Stimulated activated naive CD4-positive, alpha-beta T cell (primary cell): Measurements from ENCODE around the gene GBX1.

ENCODE experiments used
- DNase-seq, 6 experiments: peaks; one replicate each; lab custom pipeline; 2025; lab: John Stamatoyannopoulos, UW

The GBX1 gene

GRCh38 chr7:151126491-151127137, 40.9 kb downstream of the GBX1 start:
- DNase-seq = no peak

GRCh38 chr7:151125846-151126481, 41.5 kb downstream of the GBX1 start:
- no peak for DNase-seq

GRCh38 chr7:151125470-151125845, 42.0 kb downstream of the GBX1 start:
- DNase-seq = no peak

- no peak for DNase-seq
These were observed 42.5 kb downstream of the GBX1 start for GRCh38 chr7:151124899-151125399.

- no peak for DNase-seq
These were observed 43.0 kb downstream of the GBX1 start for GRCh38 chr7:151124481-151124880.

- peak; percentile 56 to 89 (median 74) for DNase-seq
These were observed 43.6 kb downstream of the GBX1 start for GRCh38 chr7:151123822-151124464.

- DNase-seq = no peak
These were observed 44.2 kb downstream of the GBX1 start for GRCh38 chr7:151123158-151123821.

- DNase-seq = no peak
These were observed 44.7 kb downstream of the GBX1 start for GRCh38 chr7:151122796-151123157.

GRCh38 chr7:151122276-151122675, 45.2 kb downstream of the GBX1 start:
- DNase-seq = no peak

GRCh38 chr7:151121380-151122170, 45.9 kb downstream of the GBX1 start:
- DNase-seq = no peak

GRCh38 chr7:151120896-151121295, 46.6 kb downstream of the GBX1 start:
- DNase-seq = no peak

- no peak for DNase-seq
These were observed 47.6 kb downstream of the GBX1 start for GRCh38 chr7:151119902-151120301.

GRCh38 chr7:151119055-151119415, 48.5 kb downstream of the GBX1 start:
- no peak for DNase-seq

- no peak for DNase-seq
These were observed 49.1 kb downstream of the GBX1 start for GRCh38 chr7:151118108-151119054.

- peak in 4 of 6 experiments; percentile 12 to 58 (median 30) for DNase-seq
These were observed 49.9 kb downstream of the GBX1 start for GRCh38 chr7:151117565-151117964.

- DNase-seq = no peak
These were observed 50.7 kb downstream of the GBX1 start for GRCh38 chr7:151116603-151117440.

- no peak for DNase-seq
These were observed 51.6 kb downstream of the GBX1 start for GRCh38 chr7:151115836-151116418.

- DNase-seq = peak in 2 of 6 experiments; percentile 6 to 11
These were observed 52.2 kb downstream of the GBX1 start for GRCh38 chr7:151115121-151115835.
